ENCODE data around the gene MAPK8. TPM values are rescaled to one million over a fixed set of nuclear protein-coding genes. Genes with fewer than 3 reads are reported as not detected.

Gene MAPK8
- total and polyA plus RNA-seq, 3 donors from 2014 or later, result 91.8 to 114 (median 98.8) TPM

GRCh38 chr10:48302515-48303476 is 3.7 kb upstream of the MAPK8 start:
- intact Hi-C loops (cut with DNase I; ENCODE audit: low total_unique reads), result no loop called here
- H3K4me1 ChIP-seq, result peaks cover 3% of the 10 kb centered on the region
- TF ChIP-seq CTCF (IDR thresholded peaks at IDR 0.05), result no peak
- no peak for TF ChIP-seq POLR2A (IDR thresholded peaks at IDR 0.05)
- no peaks in the 10 kb centered on the region for H3K9me3 ChIP-seq
- 90 to 92% methylated on average over 8 of the region's 8 CpGs for WGBS, 2 donors
- no peaks in the 10 kb centered on the region for H3K36me3 ChIP-seq (ENCODE audit: low read depth, missing control alignments)
- H3K4me3 ChIP-seq, result no peak overlapping the region
- H3K27me3 ChIP-seq, result no peaks in the 10 kb centered on the region
- DNase-seq, result no peak
- H3K27ac ChIP-seq, result no peak overlapping the region

- TF ChIP-seq POLR2A (IDR thresholded peaks at IDR 0.05) (no peak), CTCF (IDR thresholded peaks at IDR 0.05) (no peak)
- no peaks in the 10 kb centered on the region for H3K9me3 ChIP-seq
- WGBS, 2 donors, result 40 to 47% methylated on average over 9 of the region's 9 CpGs
Measured at GRCh38 chr10:48305905-48306264, 592 bp upstream of the MAPK8 start.

GRCh38 chr10:48306870-48307710 is 613 bp downstream of the MAPK8 start:
- H3K9me3 ChIP-seq, result no peaks in the 10 kb centered on the region
- peak overlapping the region; percentile 86 to 97 for H3K4me3 ChIP-seq
- no peaks in the 10 kb centered on the region for H3K36me3 ChIP-seq (ENCODE audit: low read depth, missing control alignments)
- H3K27me3 ChIP-seq, result no peaks in the 10 kb centered on the region
- WGBS, 2 donors, result 1 to 3% methylated on average over 16 to 64 of the region's 70 CpGs
- H3K27ac ChIP-seq, result peak overlapping the region; percentile 90 to 97
- TF ChIP-seq POLR2A (IDR thresholded peaks at IDR 0.05), result no peak
- TF ChIP-seq CTCF (IDR thresholded peaks at IDR 0.05), result no peak
- DNase-seq, result peak; percentile 50
- H3K4me1 ChIP-seq, result peaks cover 7% of the 10 kb centered on the region
- intact Hi-C loops (cut with DNase I; ENCODE audit: low total_unique reads), result no loop called here

More at GRCh38 chr10:48305905-48306264, 592 bp upstream of the MAPK8 start:
- intact Hi-C loops (cut with DNase I; ENCODE audit: low total_unique reads), result no loop called here
- DNase-seq, result no peak
- Histone ChIP-seq H3K27me3 (no peaks in the 10 kb centered on the region), H3K4me1 (peaks cover 7% of the 10 kb centered on the region), H3K4me3 (peak overlapping the region; percentile 86 to 97), H3K36me3 (ENCODE audit: low read depth, missing control alignments) (no peaks in the 10 kb centered on the region), H3K27ac (peak overlapping the region; percentile 52 to 97)

GRCh38 chr10:48307711-48308018 is 1.2 kb downstream of the MAPK8 start:
- no peaks in the 10 kb centered on the region for H3K27me3 ChIP-seq
- no peak for DNase-seq
- H3K27ac ChIP-seq, result peak overlapping the region in 1 of 2 donors; percentile 97
- TF ChIP-seq CTCF (IDR thresholded peaks at IDR 0.05) (no peak), POLR2A (IDR thresholded peaks at IDR 0.05) (no peak)
- H3K4me1 ChIP-seq, result peaks cover 7% of the 10 kb centered on the region
- peak overlapping the region; percentile 86 to 97 for H3K4me3 ChIP-seq
- intact Hi-C loops (cut with DNase I; ENCODE audit: low total_unique reads), result no loop called here
- H3K36me3 ChIP-seq (ENCODE audit: low read depth, missing control alignments), result no peaks in the 10 kb centered on the region
- no peaks in the 10 kb centered on the region for H3K9me3 ChIP-seq
- 9 to 14% methylated on average over 3 of the region's 3 CpGs for WGBS, 2 donors
